ENCODE results near the gene GALE. TPM values are rescaled to one million over a fixed set of nuclear protein-coding genes. Genes with fewer than 3 reads are reported as not detected.

Gene GALE
- total and polyA plus RNA-seq, 2 of the 13 experiments (the other 11 are each of a cell fraction or from before 2014, with no cell fraction given), result 85.2 to 88.4 TPM

DNA sequence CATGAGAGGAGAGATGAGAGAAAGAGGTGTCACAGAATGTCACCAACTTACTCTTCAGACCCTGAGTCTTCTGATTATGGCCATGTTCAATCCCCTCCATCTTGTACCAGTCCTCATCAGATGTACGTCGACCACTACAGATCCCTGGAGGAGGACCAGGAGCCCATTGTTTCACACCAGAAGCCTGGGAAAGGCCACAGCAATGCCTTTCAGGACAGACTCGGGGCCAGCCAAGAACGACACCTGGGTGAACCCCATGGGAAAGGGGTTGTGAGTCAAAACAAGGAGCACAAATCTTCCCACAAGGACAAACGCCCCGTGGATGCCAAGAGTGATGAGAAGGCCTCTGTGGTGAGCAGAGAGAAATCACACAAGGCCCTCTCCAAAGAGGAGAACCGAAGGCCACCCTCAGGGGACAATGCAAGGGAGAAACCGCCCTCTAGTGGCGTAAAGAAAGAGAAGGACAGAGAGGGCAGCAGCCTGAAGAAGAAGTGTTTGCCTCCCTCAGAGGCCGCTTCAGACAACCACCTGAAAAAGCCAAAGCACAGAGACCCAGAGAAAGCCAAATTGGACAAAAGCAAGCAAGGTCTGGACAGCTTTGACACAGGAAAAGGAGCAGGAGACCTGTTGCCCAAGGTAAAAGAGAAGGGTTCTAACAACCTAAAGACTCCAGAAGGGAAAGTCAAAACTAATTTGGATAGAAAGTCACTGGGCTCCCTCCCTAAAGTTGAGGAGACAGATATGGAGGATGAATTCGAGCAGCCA is 49.3 kb downstream of the GALE start (continued):
- TF ChIP-seq MAFG (CRISPR knock-in tag; IDR thresholded peaks at IDR 0.05) (no peak), HDAC2 (CRISPR knock-in tag; IDR thresholded peaks at IDR 0.05) (no peak), ZNF878 (CRISPR knock-in tag; IDR thresholded peaks at IDR 0.05) (no peak), PHF21A (CRISPR knock-in tag; IDR thresholded peaks at IDR 0.05) (peak; percentile 16; the same call in 1 of the 2 replicates), BCL6 (CRISPR knock-in tag; IDR thresholded peaks at IDR 0.05) (no peak), RAD21 (CRISPR knock-in tag; IDR thresholded peaks at IDR 0.05) (peak; percentile 69; the same call in 1 of the 2 replicates), SMC3 (IDR thresholded peaks at IDR 0.05; ENCODE audit: low read length) (peak; percentile 74), TCF7 (IDR thresholded peaks at IDR 0.05; ENCODE audit: low read depth) (no peak), NCOA2 (CRISPR knock-in tag; IDR thresholded peaks at IDR 0.05) (no peak), GATAD2A (CRISPR knock-in tag; IDR thresholded peaks at IDR 0.05) (0 out of 2 replicates have a peak, but pooled peaks have one; percentile 15), NRL (CRISPR knock-in tag; IDR thresholded peaks at IDR 0.05; ENCODE audit: borderline replicate concordance) (no peak), XRCC5 (optimal IDR thresholded peaks at IDR 0.05; ENCODE audit: low read length) (peak; percentile 20), ZNF468 (CRISPR knock-in tag; IDR thresholded peaks at IDR 0.05) (no peak)
- TF ChIP-seq, protein P1, sequence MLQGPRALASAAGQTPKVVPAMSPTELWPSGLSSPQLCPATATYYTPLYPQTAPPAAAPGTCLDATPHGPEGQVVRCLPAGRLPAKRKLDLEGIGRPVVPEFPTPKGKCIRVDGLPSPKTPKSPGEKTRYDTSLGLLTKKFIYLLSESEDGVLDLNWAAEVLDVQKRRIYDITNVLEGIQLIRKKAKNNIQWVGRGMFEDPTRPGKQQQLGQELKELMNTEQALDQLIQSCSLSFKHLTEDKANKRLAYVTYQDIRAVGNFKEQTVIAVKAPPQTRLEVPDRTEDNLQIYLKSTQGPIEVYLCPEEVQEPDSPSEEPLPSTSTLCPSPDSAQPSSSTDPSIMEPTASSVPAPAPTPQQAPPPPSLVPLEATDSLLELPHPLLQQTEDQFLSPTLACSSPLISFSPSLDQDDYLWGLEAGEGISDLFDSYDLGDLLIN (CRISPR knock-in tag; IDR thresholded peaks at IDR 0.05; ENCODE audit: borderline replicate concordance), result no peak
- TF ChIP-seq, protein P2, sequence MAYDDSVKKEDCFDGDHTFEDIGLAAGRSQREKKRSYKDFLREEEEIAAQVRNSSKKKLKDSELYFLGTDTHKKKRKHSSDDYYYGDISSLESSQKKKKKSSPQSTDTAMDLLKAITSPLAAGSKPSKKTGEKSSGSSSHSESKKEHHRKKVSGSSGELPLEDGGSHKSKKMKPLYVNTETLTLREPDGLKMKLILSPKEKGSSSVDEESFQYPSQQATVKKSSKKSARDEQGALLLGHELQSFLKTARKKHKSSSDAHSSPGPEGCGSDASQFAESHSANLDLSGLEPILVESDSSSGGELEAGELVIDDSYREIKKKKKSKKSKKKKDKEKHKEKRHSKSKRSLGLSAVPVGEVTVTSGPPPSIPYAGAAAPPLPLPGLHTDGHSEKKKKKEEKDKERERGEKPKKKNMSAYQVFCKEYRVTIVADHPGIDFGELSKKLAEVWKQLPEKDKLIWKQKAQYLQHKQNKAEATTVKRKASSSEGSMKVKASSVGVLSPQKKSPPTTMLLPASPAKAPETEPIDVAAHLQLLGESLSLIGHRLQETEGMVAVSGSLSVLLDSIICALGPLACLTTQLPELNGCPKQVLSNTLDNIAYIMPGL (CRISPR knock-in tag; IDR thresholded peaks at IDR 0.05; ENCODE audit: borderline replicate concordance in 1 of 2, low read depth in 1 of 2), result 0 out of 4 replicates have a peak, but pooled peaks of 1 of the 2 experiments have one; percentile 22
- TF ChIP-seq, protein P3, sequence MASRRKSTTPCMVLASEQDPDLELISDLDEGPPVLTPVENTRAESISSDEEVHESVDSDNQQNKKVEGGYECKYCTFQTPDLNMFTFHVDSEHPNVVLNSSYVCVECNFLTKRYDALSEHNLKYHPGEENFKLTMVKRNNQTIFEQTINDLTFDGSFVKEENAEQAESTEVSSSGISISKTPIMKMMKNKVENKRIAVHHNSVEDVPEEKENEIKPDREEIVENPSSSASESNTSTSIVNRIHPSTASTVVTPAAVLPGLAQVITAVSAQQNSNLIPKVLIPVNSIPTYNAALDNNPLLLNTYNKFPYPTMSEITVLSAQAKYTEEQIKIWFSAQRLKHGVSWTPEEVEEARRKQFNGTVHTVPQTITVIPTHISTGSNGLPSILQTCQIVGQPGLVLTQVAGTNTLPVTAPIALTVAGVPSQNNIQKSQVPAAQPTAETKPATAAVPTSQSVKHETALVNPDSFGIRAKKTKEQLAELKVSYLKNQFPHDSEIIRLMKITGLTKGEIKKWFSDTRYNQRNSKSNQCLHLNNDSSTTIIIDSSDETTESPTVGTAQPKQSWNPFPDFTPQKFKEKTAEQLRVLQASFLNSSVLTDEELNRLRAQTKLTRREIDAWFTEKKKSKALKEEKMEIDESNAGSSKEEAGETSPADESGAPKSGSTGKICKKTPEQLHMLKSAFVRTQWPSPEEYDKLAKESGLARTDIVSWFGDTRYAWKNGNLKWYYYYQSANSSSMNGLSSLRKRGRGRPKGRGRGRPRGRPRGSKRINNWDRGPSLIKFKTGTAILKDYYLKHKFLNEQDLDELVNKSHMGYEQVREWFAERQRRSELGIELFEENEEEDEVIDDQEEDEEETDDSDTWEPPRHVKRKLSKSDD (CRISPR knock-in tag; IDR thresholded peaks at IDR 0.05; ENCODE audit: low read depth), result no peak
- TF ChIP-seq, protein P4, sequence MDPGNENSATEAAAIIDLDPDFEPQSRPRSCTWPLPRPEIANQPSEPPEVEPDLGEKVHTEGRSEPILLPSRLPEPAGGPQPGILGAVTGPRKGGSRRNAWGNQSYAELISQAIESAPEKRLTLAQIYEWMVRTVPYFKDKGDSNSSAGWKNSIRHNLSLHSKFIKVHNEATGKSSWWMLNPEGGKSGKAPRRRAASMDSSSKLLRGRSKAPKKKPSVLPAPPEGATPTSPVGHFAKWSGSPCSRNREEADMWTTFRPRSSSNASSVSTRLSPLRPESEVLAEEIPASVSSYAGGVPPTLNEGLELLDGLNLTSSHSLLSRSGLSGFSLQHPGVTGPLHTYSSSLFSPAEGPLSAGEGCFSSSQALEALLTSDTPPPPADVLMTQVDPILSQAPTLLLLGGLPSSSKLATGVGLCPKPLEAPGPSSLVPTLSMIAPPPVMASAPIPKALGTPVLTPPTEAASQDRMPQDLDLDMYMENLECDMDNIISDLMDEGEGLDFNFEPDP (CRISPR knock-in tag; conservative IDR thresholded peaks at IDR 0.05), result no peak
- TF ChIP-seq, protein P5, sequence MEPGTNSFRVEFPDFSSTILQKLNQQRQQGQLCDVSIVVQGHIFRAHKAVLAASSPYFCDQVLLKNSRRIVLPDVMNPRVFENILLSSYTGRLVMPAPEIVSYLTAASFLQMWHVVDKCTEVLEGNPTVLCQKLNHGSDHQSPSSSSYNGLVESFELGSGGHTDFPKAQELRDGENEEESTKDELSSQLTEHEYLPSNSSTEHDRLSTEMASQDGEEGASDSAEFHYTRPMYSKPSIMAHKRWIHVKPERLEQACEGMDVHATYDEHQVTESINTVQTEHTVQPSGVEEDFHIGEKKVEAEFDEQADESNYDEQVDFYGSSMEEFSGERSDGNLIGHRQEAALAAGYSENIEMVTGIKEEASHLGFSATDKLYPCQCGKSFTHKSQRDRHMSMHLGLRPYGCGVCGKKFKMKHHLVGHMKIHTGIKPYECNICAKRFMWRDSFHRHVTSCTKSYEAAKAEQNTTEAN (CRISPR knock-in tag; conservative IDR thresholded peaks at IDR 0.05), result no peak
